NCI-H1092 treated with DMSO at 0.1 percent for 48 hours (cell line): ENCODE results near the gene MAPK10.
"Not testable (repeated sequence)": the region's sequence is repeated elsewhere in the genome, so short reads cannot be mapped to it uniquely, and the experiment has no call there.

Experiments
- DNase-seq: peaks from one replicate; lab custom pipeline; 2025; lab: John Stamatoyannopoulos, UW

Gene MAPK10

GRCh38 chr4:86338521-86338920, 21.3 kb downstream of the MAPK10 start:
- no peak for DNase-seq

- DNase-seq, result no peak
These were observed 25.7 kb downstream of the MAPK10 start for GRCh38 chr4:86334020-86334750.

GRCh38 chr4:86333236-86333635, 26.6 kb downstream of the MAPK10 start:
- no peak for DNase-seq

GRCh38 chr4:86330961-86331742, 28.7 kb downstream of the MAPK10 start:
- no peak for DNase-seq

- DNase-seq, result not testable (repeated sequence)
These were observed 29.4 kb downstream of the MAPK10 start for GRCh38 chr4:86330411-86330810.

- DNase-seq, result no peak
These were observed 30.4 kb downstream of the MAPK10 start for GRCh38 chr4:86329431-86329830.

- DNase-seq, result no peak
These were observed 33.5 kb downstream of the MAPK10 start for GRCh38 chr4:86326400-86326799.

- no peak for DNase-seq
These were observed 40.5 kb downstream of the MAPK10 start for GRCh38 chr4:86319390-86319789.

- DNase-seq, result no peak
These were observed 44.3 kb downstream of the MAPK10 start for GRCh38 chr4:86315579-86315978.

- DNase-seq, result no peak
These were observed 46.2 kb downstream of the MAPK10 start for GRCh38 chr4:86313656-86314055.

- no peak for DNase-seq
These were observed 52.4 kb downstream of the MAPK10 start for GRCh38 chr4:86307432-86307831.

GRCh38 chr4:86306816-86307215, 53.0 kb downstream of the MAPK10 start:
- DNase-seq, result peak; percentile 29

- DNase-seq, result no peak
These were observed 57.0 kb downstream of the MAPK10 start for GRCh38 chr4:86302830-86303229.

GRCh38 chr4:86302251-86302650, 57.6 kb downstream of the MAPK10 start:
- DNase-seq, result peak; percentile 89

- DNase-seq, result no peak
These were observed 59.3 kb downstream of the MAPK10 start for GRCh38 chr4:86300516-86300915.

- DNase-seq, result no peak
These were observed 63.0 kb downstream of the MAPK10 start for GRCh38 chr4:86296865-86297264.

GRCh38 chr4:86294883-86295282, 65.0 kb downstream of the MAPK10 start:
- no peak for DNase-seq

- no peak for DNase-seq
These were observed 68.7 kb downstream of the MAPK10 start for GRCh38 chr4:86291180-86291579.

GRCh38 chr4:86286726-86287125, 73.1 kb downstream of the MAPK10 start:
- DNase-seq, result no peak

- DNase-seq, result no peak
These were observed 76.5 kb downstream of the MAPK10 start for GRCh38 chr4:86283371-86283770.

- no peak for DNase-seq
These were observed 79.6 kb downstream of the MAPK10 start for GRCh38 chr4:86280246-86280645.

GRCh38 chr4:86279293-86279960, 80.4 kb downstream of the MAPK10 start:
- no peak for DNase-seq

- DNase-seq, result no peak
These were observed 81.7 kb downstream of the MAPK10 start for GRCh38 chr4:86278126-86278525.
